Stimulated activated CD4-positive, alpha-beta T cell treated with anti-CD3 and anti-CD28 coated beads, Interleukin-15, amount 100 ng/mL, for 1 hour (primary cell): ENCODE measurements around the gene ABHD12.

Source experiments
- DNase-seq, 2 donors: peaks; one replicate each; pipeline ENCODE4 v3.0.0-alpha.2; 2020; ENCODE audit warnings: low read depth in 1 of 2, low spot score in 1 of 2

ABHD12 gene

GRCh38 chr20:25291432-25292133, 99.1 kb downstream of the ABHD12 start:
- no peak for DNase-seq

GRCh38 chr20:25290646-25291431, 99.8 kb downstream of the ABHD12 start:
- DNase-seq, result no peak

GRCh38 chr20:25289886-25290597, 100.6 kb downstream of the ABHD12 start:
- DNase-seq, result no peak

- no peak for DNase-seq
Measured at GRCh38 chr20:25288291-25289181, 102.1 kb downstream of the ABHD12 start.

GRCh38 chr20:25287631-25288290, 102.9 kb downstream of the ABHD12 start:
- no peak for DNase-seq

GRCh38 chr20:25286917-25287316, 103.7 kb downstream of the ABHD12 start:
- DNase-seq, result no peak

GRCh38 chr20:25285856-25286798, 104.5 kb downstream of the ABHD12 start:
- DNase-seq, result no peak

- DNase-seq, result no peak
Measured at GRCh38 chr20:25285091-25285647, 105.5 kb downstream of the ABHD12 start.

- no peak for DNase-seq
Measured at GRCh38 chr20:25284131-25284601, 106.5 kb downstream of the ABHD12 start.

GRCh38 chr20:25283221-25283951, 107.2 kb downstream of the ABHD12 start:
- no peak for DNase-seq

- DNase-seq, result no peak
Measured at GRCh38 chr20:25282796-25283195, 107.8 kb downstream of the ABHD12 start.

- DNase-seq, result no peak
Measured at GRCh38 chr20:25282034-25282781, 108.4 kb downstream of the ABHD12 start.

GRCh38 chr20:25281541-25281991, 109.1 kb downstream of the ABHD12 start:
- DNase-seq, result no peak

GRCh38 chr20:25280574-25281535, 109.8 kb downstream of the ABHD12 start:
- DNase-seq, result no peak

- DNase-seq, result no peak
Measured at GRCh38 chr20:25280051-25280573, 110.5 kb downstream of the ABHD12 start.

GRCh38 chr20:25279403-25279802, 111.2 kb downstream of the ABHD12 start:
- DNase-seq, result no peak
